Fibroblast of the conjunctiva (primary cell): ENCODE measurements around the gene RPL4.

Experiments used
- DNase-seq: peaks from one replicate; pipeline ENCODE4 v3.0.0-alpha.2; 2010; ENCODE audit warnings: low read depth

RPL4 gene

GRCh38 chr15:66454143-66454542 is 50.5 kb downstream of the RPL4 start:
- no peak for DNase-seq

GRCh38 chr15:66452971-66453580 is 51.6 kb downstream of the RPL4 start:
- DNase-seq, result no peak

GRCh38 chr15:66452420-66452819 is 52.2 kb downstream of the RPL4 start:
- DNase-seq, result no peak
